HG02970 (cell line): ENCODE measurements around the gene MAML1.

Experiments used
- ATAC-seq: cut with Tn5 transposase; IDR thresholded peaks from one replicate; pipeline ENCODE4 v1.9.1; 2021; ENCODE audit warnings: mild to moderate bottlenecking, moderate library complexity, moderate number of reproducible peaks; ENCODE audit not compliant: unreplicated experiment, low FRiP score

Gene MAML1

GRCh38 chr5:179802207-179802883 lies 69.7 kb downstream of the MAML1 start:
- ATAC-seq = no peak

GRCh38 chr5:179802950-179803562 lies 70.4 kb downstream of the MAML1 start:
- ATAC-seq = no peak

DNA sequence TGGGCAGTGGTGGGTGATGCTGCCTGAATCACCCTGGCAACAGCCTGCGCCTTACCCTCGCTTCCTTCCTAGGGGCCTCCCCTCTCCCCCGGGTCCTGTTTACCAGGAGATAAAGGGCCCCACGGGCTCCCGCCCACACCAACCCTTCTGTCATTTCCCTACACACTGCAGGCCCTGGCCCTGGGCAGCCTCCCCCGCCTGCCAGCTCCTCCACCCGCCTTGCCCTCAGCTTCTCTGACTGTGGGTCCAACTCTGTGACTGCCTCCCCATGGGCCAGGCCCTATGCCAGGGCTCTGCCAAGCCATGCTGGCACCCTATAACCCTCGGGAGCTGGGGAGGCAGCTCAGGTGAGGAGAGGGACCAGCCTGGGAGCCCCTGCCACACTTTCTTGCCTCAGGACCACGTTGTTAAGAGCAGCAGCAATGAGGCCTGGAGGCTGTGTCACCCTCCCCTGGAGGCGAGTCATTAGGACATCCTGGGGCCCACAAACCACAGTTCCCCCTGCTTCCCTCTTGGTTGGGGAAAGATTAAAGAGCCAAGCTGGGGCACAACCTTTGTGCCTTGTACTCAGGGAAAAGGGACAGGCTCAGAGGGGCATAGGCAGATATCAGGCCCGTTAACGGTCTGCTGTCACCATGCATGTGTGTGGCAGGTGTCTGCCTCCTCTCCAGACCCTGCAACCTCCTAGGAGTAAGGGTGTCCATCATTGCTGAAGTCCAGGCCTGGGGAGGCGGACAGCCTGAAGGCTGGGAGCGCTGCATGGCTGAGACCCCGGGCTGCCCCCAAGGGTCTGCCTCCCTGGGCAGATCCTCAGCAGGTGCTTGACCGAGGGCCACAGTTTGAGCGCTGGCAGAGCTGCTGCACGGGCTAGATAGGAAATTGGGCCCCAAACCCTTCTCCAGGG lies 71.3 kb downstream of the MAML1 start:
- no peak for ATAC-seq

DNA sequence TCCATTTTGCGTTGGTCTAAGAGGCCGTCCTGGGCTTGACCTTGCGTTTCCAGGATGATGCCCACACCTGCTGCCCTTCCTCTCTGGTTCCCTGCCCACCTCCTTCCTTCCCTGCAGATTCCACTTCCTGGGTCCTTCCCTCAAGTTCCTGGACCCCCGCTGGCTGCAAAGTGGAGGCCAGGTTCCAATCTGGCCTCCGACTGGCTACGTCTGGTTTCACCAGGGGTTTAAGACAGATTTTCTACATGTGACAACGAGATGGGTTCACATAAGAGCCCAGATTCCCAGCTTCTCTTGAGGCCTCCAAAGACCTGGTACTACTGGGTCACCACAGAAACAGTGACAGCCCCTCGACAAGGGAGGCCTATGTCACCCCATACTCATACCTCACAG lies 71.9 kb downstream of the MAML1 start:
- ATAC-seq = no peak

- ATAC-seq = no peak
Measured at GRCh38 chr5:179805070-179805528, 72.5 kb downstream of the MAML1 start.

- peak; percentile 14 for ATAC-seq
Measured at GRCh38 chr5:179805529-179806249, 73.1 kb downstream of the MAML1 start.

GRCh38 chr5:179806250-179807048 lies 73.8 kb downstream of the MAML1 start, which contains the start of gene MGAT4B:
MGAT4B (minus strand) TSS chr5:179806866; CDS start chr5:179806583, 283 bp downstream.
- peak; percentile 62 for ATAC-seq

- no peak for ATAC-seq
Measured at GRCh38 chr5:179812135-179812825, 79.7 kb downstream of the MAML1 start.

- ATAC-seq = no peak
Measured at GRCh38 chr5:179812997-179813607, 80.5 kb downstream of the MAML1 start.

GRCh38 chr5:179814090-179814489 lies 81.5 kb downstream of the MAML1 start:
- no peak for ATAC-seq

- ATAC-seq = no peak
Measured at GRCh38 chr5:179815491-179816249, 83.0 kb downstream of the MAML1 start.

GRCh38 chr5:179816401-179816795 lies 83.8 kb downstream of the MAML1 start:
- ATAC-seq = no peak

- ATAC-seq = no peak
Measured at GRCh38 chr5:179816796-179817469, 84.3 kb downstream of the MAML1 start.

DNA sequence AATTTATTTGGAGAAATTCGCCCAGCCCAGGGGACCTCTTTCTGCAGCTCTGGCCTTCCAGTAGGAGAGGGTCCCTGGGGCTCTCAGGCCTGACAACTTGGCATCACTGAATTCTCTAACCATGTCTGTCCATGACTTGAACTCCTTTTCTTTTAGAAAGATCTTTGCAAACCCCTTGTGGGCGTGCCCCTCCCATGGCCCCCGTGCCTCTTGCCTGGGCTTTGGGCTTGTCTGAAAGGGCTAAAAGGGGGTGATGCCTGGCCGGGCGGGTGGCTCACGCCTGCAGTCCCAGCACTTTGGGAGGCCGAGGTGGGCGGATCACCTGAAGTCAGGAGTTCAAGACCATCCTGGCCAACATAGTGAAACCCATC lies 84.8 kb downstream of the MAML1 start:
- no peak for ATAC-seq

DNA sequence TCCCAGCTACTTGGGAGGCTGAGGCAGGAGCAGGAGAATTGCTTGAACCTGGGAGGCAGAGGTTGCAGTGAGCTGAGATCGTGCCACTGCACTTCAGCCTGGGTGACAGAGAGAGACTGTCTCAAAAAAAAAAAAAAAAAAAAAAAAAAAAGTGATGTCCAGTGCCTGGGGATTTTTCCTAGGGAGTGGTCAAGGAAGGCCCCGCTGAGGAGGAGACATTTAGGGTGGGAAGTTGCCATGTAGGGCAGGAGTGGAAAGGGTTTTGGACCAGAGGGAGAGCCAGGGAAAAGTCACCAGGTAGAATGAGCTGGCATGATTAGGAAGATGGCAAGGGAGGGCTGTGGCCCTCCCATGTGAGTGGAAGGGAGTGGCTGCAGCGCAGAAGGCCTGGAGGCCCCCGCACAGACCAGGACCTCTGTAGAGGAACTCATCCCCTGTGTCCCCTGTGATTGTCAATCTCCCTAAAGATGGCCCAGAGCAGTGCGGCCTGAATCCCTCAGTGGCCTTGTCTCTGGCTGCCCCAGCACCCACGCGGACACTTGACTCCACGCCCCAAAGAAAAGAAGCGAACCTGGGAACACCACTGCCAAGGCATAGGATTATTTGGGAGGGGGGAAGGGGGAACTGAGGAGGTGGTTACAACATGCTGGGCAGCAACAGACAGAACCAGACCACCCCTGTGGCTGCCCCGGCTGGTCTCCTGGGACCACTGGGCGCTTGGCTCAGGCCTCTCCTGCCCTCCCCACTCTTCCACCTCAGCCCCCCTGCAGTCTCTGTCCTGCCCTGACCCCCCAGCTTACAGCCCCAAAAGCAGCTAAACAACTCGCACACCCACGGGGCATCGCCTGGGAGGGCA lies 85.5 kb downstream of the MAML1 start:
- ATAC-seq = no peak

DNA sequence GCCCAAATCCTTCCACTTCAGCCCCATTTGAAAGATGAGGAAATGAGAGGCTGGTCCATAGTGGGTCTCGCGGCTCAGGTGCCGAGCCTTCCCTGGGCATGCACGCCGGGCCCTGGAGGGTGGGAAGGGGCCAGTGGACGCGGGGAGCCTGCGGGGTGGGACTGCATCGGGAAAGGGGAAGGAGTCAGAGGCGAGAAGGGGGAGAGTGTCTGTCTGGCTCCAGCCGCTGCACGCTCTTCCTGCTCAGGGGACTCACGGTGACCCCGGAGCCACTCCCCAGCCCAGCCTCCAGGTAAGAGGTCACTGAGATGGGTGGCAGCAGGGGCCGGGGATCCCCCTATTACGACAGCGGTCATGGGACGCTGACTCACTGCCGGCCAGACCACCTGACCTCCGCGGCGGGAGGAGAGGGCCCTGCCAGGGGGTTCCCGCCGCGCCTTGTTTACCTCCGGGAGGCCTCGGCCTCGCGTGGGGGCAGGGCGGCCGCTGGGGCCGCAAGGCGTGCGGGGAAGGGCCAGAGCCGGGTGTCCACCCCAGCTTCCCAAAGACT lies 86.2 kb downstream of the MAML1 start:
- ATAC-seq = peak; percentile 51
